ENCODE measurements around the gene STX5. TPM values are rescaled to one million over a fixed set of nuclear protein-coding genes. Genes with fewer than 3 reads are reported as not detected.

STX5 gene
- 17.8 to 25.6 TPM (median 24.5 TPM) in 5 replicates for total RNA-seq (2022; extraction: Qiagen RNA extraction; ENCODE audit: low read depth)

DNA sequence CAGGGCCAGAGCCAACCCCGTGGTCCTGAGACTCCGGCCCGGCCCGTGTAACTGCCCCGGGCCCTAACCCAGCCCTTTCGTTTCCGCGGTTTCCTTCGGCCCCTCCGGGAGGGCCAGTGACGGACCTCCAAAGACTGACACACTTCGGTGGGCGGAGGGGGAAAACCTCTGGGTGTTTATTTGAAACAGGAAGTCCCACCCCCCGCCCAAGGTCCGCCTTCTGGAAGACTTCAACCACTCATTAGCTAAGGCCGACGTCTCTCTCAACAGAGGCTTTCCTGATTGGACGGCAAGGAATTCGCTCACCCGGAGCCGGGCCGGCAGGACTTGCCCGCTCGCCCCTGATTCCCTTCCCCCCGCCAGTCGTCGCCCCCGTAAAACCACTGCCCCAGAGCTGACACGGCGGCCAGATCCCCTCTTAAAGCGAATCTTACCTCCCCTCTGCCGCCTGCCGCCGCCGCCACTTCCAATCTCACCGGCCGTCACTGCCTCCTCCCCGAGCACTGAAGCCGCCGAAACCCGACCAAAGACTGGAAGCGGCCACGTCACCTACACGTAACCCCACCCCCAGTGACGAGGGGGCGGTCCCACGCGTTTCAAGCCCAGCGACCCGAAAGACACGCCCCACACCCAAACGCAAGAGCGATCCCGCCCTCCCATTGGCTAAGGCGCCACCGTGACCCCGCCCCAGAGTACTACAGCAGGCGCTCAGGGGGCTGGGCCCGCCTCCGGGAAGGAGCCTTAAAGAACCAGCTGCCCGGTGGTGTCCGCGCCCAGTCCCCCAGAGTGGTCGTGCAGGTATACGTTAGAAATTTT lies at the start of gene STX5:
Gene STX5, minus strand, starts transcription at position 532 of the 816 bp plus-strand sequence. CDS start 808 bp downstream, outside the sequence.

GRCh38 chr11:62880803-62881578 lies 49.1 kb upstream of the STX5 start, which contains the start of gene SLC3A2:
Gene SLC3A2 (plus strand): TSS chr11:62880896. CDS start chr11:62881024, 128 bp downstream.

GRCh38 chr11:62839050-62839945 lies 7.4 kb upstream of the STX5 start, which contains the start of gene WDR74:
Gene WDR74 (minus strand): TSS chr11:62839590. CDS start chr11:62839570, 20 bp downstream.

GRCh38 chr11:62832336-62833234 lies 734 bp upstream of the STX5 start, which contains the start of gene TEX54:
Gene TEX54 (minus strand): TSS chr11:62832841.

DNA sequence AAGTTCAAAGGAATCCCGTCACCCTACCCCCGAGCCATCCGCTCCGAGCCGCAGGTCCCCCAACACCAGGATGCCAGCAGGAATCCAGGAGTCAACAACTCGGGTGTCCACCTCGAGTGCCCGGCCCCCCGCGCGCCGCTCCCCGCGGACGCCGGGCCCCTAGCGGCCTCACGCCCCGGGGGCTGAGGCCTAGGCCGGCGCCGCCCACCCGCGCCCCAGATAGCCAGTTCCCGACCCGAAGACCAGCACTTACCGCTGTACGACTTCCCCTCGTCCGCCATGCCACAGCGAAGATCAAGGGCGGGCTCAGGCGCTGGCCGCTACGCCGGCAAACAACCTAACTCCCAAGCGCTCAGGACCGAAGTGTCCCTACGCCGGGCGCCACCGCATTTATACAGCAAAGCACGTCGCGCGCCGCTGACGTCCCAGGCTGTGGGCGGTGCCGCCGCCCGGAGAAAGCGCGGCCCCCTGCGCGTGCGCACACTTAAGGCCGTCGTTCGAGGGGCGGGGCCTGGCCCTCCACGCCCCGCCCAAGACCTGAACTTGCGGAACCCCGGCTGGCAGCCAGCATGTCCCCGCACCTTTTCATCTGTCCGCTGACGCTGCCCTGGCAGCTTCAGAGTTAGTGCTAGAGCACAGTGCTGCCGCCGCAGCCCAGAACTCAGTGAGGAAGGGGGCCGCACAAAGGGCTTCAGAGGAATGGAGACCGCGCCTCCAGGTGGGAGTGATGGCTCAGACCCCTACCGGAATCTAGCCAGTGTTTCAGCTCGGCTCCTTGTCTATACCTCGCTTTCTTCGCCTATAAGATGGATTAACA lies 26.6 kb downstream of the STX5 start, which contains the start of gene NXF1:
Gene NXF1, minus strand, starts transcription at position 365 of the 817 bp plus-strand sequence. Its CDS starts 84 bp downstream, at position 281.

DNA sequence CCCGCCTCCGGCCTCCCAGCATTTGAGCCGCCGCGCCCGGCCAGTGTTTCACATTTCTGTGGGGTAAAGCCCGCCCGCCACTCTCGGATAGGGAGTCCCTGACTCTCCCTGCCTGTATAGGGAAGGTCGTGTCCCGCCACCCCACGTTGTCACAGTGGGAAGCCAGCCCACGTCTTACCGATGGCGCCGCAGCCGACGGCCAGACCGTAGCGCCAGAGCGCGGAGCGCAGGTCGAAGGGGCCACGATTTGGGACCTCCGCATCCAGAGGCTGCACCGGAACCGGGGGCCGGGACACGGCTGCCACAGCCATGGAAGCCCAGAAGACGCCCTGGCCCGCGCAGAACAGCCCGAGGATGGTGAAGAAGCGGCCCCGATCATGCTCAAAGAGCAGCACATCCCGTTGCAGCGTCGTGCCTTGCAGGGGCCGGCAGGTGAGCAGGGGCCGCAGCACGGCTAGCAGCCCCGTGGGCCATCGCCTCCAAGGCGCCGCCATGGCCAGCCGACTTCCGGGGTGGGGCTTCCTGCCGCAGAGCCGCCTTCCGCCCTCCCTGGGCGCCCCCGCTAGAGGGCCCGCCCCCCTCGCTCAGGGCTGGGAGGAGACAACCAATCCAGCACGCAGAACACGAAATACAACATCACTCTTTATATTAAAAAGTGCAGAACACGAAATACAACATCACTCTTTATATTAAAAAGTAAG lies 40.2 kb downstream of the STX5 start, which contains the start of gene TMEM223:
Gene TMEM223, minus strand, starts transcription at position 506 of the 701 bp plus-strand sequence. Its CDS starts 12 bp downstream, at position 494.

GRCh38 chr11:62787005-62787759 lies 44.7 kb downstream of the STX5 start, which contains the start of gene TMEM179B:
Gene TMEM179B (plus strand): TSS chr11:62787402. CDS start chr11:62787432, 30 bp downstream.

DNA sequence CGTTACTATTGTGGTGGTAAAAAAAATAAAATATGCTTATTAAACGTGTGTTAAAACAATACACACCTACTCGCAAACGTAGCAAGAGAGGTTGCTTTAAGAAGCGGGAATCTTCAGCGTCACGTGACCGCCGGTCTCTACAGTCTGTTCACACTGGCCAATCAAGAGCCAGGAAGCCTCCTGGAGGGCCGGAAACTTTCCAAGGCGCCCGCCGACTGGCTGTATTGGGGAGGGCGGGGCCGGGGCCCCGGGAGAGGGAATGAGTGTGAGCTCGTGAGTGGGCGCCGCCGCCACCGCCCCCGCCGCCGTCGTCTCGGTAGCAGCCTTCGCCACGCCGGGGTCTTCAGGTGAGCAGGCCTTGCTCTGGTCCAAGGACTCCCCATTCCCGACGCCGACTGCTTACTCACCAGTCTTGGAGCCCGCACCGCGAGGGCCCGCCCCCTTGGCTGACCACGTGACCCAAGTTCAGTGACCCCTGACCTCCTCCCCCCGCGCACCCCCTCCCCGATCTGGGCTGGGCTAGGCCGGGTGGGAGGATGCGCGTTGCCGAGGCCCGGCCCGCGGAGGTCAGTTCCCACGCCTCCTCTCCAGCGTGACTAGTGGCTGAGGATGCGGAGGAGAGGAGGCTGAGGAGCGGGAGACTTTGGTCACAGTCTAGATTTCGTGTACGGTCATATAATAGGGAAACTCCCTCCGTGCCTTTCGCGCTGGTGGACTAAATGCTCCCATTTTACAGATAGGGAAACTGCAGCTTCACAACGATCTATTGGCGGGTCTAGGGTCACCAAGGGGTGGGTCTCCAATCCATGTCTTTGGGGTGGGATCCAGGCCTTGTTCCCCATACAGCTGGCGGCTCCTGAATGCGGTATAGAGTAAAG lies 60.5 kb downstream of the STX5 start, which contains the start of gene TAF6L:
Gene TAF6L, plus strand, starts transcription at position 253 of the 878 bp plus-strand sequence. CDS start 4,388 bp downstream, outside the sequence.

Other genes starting within 250 kb of the STX5 start
- 12.2 to 15.0 TPM (median 14.7 TPM) in 5 replicates for gene TUT1, start 240.5 kb downstream of the STX5 start, total RNA-seq (2022; extraction: Qiagen RNA extraction; ENCODE audit: low read depth)
- 82.9 to 91.9 TPM (median 87.9 TPM) in 5 replicates for gene MTA2, start 230.2 kb downstream of the STX5 start, total RNA-seq (2022; extraction: Qiagen RNA extraction; ENCODE audit: low read depth)
- 17.5 to 23.8 TPM (median 22.3 TPM) in 5 replicates for gene EML3, start 219.3 kb downstream of the STX5 start, total RNA-seq (2022; extraction: Qiagen RNA extraction; ENCODE audit: low read depth)
- gene ROM1, start 218.8 kb downstream of the STX5 start, total RNA-seq (2022; extraction: Qiagen RNA extraction; ENCODE audit: low read depth), result 3.7 to 5.5 TPM (median 4.0 TPM) in 5 replicates
- gene B3GAT3, start 210.1 kb downstream of the STX5 start, total RNA-seq (2022; extraction: Qiagen RNA extraction; ENCODE audit: low read depth), result 41.9 to 58.0 TPM (median 50.7 TPM) in 5 replicates
- 237 to 277 TPM (median 252 TPM) in 5 replicates for gene GANAB, start 185.4 kb downstream of the STX5 start, total RNA-seq (2022; extraction: Qiagen RNA extraction; ENCODE audit: low read depth)
- 16.8 to 21.9 TPM (median 20.6 TPM) in 5 replicates for gene INTS5, start 178.7 kb downstream of the STX5 start, total RNA-seq (2022; extraction: Qiagen RNA extraction; ENCODE audit: low read depth)
- gene C11orf98, start 166.8 kb downstream of the STX5 start, total RNA-seq (2022; extraction: Qiagen RNA extraction; ENCODE audit: low read depth), result 128 to 151 TPM (median 135 TPM) in 5 replicates
- 10.6 to 15.9 TPM (median 12.7 TPM) in 5 replicates for gene CSKMT, start 166.7 kb downstream of the STX5 start, total RNA-seq (2022; extraction: Qiagen RNA extraction; ENCODE audit: low read depth)
- gene UQCC3, start 160.4 kb downstream of the STX5 start, total RNA-seq (2022; extraction: Qiagen RNA extraction; ENCODE audit: low read depth), result 26.5 to 36.8 TPM (median 35.2 TPM) in 5 replicates
- gene LBHD1, start 159.8 kb downstream of the STX5 start, total RNA-seq (2022; extraction: Qiagen RNA extraction; ENCODE audit: low read depth), result 3.8 to 4.6 TPM (median 4.2 TPM) in 5 replicates
- gene UBXN1, start 153.0 kb downstream of the STX5 start, total RNA-seq (2022; extraction: Qiagen RNA extraction; ENCODE audit: low read depth), result 111 to 129 TPM (median 116 TPM) in 5 replicates
- gene LRRN4CL, start 142.5 kb downstream of the STX5 start, total RNA-seq (2022; extraction: Qiagen RNA extraction; ENCODE audit: low read depth), result 0.06 to 0.17 TPM (median 0.10 TPM) in 4 of 5 replicates, not detected in the other
- 61.1 to 97.7 TPM (median 72.8 TPM) in 5 replicates for gene BSCL2, start 124.6 kb downstream of the STX5 start, total RNA-seq (2022; extraction: Qiagen RNA extraction; ENCODE audit: low read depth)
- gene GNG3, start 124.4 kb downstream of the STX5 start, total RNA-seq (2022; extraction: Qiagen RNA extraction; ENCODE audit: low read depth), result not detected in 5 replicates
- 36.2 to 42.4 TPM (median 39.6 TPM) in 5 replicates for gene HNRNPUL2, start 104.6 kb downstream of the STX5 start, total RNA-seq (2022; extraction: Qiagen RNA extraction; ENCODE audit: low read depth)
- 29.4 to 34.3 TPM (median 30.7 TPM) in 5 replicates for gene TTC9C, start 103.6 kb downstream of the STX5 start, total RNA-seq (2022; extraction: Qiagen RNA extraction; ENCODE audit: low read depth)
- 1.2 to 1.9 TPM (median 1.4 TPM) in 5 replicates for gene ZBTB3, start 77.9 kb downstream of the STX5 start, total RNA-seq (2022; extraction: Qiagen RNA extraction; ENCODE audit: low read depth)
- 172 to 182 TPM (median 178 TPM) in 5 replicates for gene POLR2G, start 70.5 kb downstream of the STX5 start, total RNA-seq (2022; extraction: Qiagen RNA extraction; ENCODE audit: low read depth)
- gene TAF6L, start 60.7 kb downstream of the STX5 start, total RNA-seq (2022; extraction: Qiagen RNA extraction; ENCODE audit: low read depth), result 12.1 to 14.7 TPM (median 12.9 TPM) in 5 replicates
- 77.5 to 92.9 TPM (median 83.8 TPM) in 5 replicates for gene TMEM179B, start 44.6 kb downstream of the STX5 start, total RNA-seq (2022; extraction: Qiagen RNA extraction; ENCODE audit: low read depth)
- gene TMEM223, start 40.0 kb downstream of the STX5 start, total RNA-seq (2022; extraction: Qiagen RNA extraction; ENCODE audit: low read depth), result 18.0 to 29.5 TPM (median 28.1 TPM) in 5 replicates
- 38.0 to 53.7 TPM (median 50.7 TPM) in 5 replicates for gene NXF1, start 26.6 kb downstream of the STX5 start, total RNA-seq (2022; extraction: Qiagen RNA extraction; ENCODE audit: low read depth)
- not detected in 5 replicates for gene TEX54, start 790 bp upstream of the STX5 start, total RNA-seq (2022; extraction: Qiagen RNA extraction; ENCODE audit: low read depth)
- gene WDR74, start 7.5 kb upstream of the STX5 start, total RNA-seq (2022; extraction: Qiagen RNA extraction; ENCODE audit: low read depth), result 73.9 to 82.8 TPM (median 77.6 TPM) in 5 replicates
- gene SLC3A2, start 48.8 kb upstream of the STX5 start, total RNA-seq (2022; extraction: Qiagen RNA extraction; ENCODE audit: low read depth), result 877 to 1,068 TPM (median 992 TPM) in 5 replicates
- gene CHRM1, start 89.3 kb upstream of the STX5 start, total RNA-seq (2022; extraction: Qiagen RNA extraction; ENCODE audit: low read depth), result 0.06 TPM in 2 of 5 replicates, not detected in the others
- gene SLC22A6, start 152.9 kb upstream of the STX5 start, total RNA-seq (2022; extraction: Qiagen RNA extraction; ENCODE audit: low read depth), result not detected in 5 replicates
- not detected in 5 replicates for gene SLC22A8, start 183.8 kb upstream of the STX5 start, total RNA-seq (2022; extraction: Qiagen RNA extraction; ENCODE audit: low read depth)